NCI-H1105 treated with DMSO at 0.1 percent for 48 hours (cell line): Measurements from ENCODE around the gene OSBPL10.
"Not testable (repeated sequence)": the region's sequence is repeated elsewhere in the genome, so short reads cannot be mapped to it uniquely, and the experiment has no call there.

ENCODE experiments used
- DNase-seq: peaks from one replicate; lab custom pipeline; 2025; lab: John Stamatoyannopoulos, UW

The OSBPL10 gene

GRCh38 chr3:31890007-31890406 lies 91.1 kb downstream of the OSBPL10 start:
- no peak for DNase-seq

DNA sequence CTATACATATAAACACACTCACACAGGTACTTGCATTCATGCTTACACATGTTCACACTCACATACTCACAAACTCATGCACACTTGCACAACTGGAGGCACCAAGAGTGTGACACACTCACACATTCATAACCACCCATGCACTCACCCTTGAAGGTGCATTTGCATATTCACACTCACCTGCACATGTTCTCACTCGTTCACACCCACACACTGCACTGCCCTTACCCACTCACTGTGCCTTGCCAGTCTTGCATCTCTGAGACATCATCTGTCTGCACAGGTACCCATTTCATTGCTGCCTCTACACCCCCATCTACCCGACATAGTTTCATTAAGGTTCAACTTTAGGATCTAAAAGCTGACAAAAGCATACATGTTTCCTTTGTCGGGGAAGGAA lies 95.8 kb downstream of the OSBPL10 start:
- DNase-seq, result no peak

GRCh38 chr3:31884251-31884650 lies 96.8 kb downstream of the OSBPL10 start:
- DNase-seq, result no peak

- DNase-seq, result peak; percentile 40
Measured at GRCh38 chr3:31882895-31883294, 98.2 kb downstream of the OSBPL10 start.

DNA sequence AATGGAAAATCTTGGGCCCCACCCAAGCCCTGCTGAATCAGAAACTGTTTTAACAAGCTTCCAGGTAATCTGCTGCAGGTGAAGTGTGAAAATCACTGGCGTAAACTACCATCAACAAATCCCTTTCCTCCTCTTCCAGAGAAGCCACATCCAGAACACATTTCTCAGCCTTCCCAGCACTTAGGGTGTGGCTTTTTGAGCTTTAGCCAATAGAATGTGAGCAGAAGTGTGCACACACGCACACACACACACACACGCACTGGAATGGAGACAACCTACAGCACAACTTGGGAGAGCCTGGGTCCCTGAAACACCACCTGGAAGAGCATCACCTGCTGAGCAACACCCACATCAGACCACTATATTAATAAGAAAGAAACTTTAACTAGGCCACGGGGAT lies 98.6 kb downstream of the OSBPL10 start:
- no peak for DNase-seq

- DNase-seq, result no peak
Measured at GRCh38 chr3:31880482-31881078, 100.5 kb downstream of the OSBPL10 start.

GRCh38 chr3:31880020-31880419 lies 101.0 kb downstream of the OSBPL10 start:
- DNase-seq, result no peak

DNA sequence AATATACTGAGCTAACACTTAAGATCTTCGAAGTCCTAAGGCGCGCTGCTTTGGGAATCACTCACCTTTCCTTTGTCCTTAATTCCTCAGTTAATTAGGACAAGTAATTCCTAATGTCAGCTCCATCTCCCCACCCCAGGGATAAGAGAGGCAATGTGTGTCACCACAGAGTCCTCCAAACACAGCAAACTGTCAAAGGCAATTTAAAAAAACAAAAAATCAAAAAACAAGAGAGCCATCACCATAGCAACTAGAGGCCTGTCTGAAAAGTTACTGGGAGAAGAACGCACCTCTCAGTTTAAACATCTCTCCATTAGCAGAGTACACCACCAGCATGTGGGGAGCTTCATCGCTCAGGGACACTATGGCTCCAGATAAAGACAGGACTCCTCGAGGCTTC lies 101.7 kb downstream of the OSBPL10 start:
- DNase-seq, result no peak

DNA sequence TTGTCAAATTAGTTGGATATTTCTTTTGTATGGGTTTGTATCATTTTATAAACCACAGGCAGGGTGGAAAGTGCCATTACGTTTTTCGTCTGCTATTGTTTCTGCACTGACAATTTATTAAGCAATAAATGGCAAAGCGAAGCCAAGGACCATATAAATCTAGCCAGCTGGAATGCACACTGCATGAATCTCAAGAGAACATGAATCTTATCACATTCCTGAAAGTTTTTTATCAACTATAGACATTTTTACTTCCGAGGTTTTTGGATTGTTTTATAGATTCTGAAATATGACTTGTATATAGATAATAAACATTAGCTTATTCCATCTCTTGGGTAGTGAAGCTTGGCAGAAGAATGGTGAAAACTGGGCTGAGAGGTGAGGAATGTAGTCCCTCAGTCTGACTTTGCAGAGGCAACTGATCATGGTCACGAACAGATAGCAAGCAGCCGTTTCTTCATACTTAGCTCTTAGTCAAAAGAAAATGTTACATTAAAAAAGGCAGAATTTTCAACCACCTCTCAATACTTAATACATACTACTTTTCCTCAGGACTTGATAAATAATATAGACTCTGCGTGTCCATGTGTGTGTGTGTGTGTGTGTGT lies 102.7 kb downstream of the OSBPL10 start:
- DNase-seq, result no peak

DNA sequence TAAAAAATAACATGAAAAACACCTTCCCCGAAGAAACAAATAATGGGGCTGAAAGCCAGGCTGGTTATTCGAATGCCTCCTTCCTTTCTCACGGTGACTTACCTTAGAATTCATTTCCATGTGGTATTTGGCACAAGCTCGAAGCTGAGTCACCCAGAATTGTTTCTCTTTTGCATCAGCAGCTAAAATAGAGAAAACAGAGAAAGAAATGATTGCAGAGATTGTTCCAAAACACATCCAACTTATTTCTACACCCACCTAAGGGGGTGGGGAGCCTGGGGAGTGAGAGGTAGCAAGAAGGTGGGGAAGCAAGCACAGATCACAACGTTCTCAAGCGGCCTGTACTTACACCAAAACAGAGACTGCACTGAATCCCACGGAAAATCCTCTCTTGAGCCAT lies 104.7 kb downstream of the OSBPL10 start:
- no peak for DNase-seq

DNA sequence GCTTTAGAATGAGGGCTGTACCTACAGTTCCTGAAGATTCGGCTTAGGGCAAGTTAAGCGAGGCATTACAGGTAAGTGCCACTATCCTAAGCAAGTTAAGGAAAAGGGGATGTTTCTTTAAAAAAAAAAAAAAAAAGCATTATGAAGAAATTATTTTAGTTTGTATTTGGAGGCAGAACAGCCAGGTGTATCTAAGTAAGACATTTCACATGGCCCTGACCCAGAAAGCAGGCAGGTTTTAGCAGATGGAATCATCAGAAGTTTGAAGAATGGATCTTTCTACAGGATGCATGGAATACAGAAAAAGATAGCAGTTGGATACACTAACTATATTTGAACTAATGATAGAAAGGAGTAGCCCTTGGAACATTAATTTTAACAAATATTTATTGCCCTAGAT lies 105.6 kb downstream of the OSBPL10 start:
- DNase-seq, result no peak

DNA sequence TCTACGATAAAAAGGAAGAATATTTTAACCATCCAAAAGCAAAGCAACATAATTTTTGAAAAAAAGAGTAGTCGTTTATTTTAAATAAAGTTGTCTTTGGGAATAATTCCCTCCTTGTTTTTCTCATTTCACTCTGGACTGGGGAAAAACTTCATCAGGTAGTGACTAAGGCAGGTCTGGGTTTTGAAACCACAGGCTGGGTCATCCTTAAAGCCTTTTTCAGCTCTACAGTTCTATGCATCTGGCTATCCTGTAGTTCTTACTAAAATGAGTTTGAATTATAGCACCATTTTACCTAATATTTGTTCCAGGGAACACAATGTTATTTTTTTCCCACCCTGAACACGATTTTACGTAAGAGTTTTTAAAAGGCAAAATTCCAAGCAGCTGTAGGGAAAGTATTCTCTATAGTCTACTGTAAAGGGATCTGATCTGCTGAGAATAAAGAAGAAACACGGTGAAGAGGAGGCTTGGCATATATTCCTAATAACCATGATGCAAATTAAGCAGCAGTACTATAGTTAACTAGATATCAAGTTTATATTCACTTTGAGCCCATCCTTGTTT lies 107.7 kb downstream of the OSBPL10 start:
- DNase-seq, result no peak

- DNase-seq, result no peak
Measured at GRCh38 chr3:31871939-31872507, 109.0 kb downstream of the OSBPL10 start.

DNA sequence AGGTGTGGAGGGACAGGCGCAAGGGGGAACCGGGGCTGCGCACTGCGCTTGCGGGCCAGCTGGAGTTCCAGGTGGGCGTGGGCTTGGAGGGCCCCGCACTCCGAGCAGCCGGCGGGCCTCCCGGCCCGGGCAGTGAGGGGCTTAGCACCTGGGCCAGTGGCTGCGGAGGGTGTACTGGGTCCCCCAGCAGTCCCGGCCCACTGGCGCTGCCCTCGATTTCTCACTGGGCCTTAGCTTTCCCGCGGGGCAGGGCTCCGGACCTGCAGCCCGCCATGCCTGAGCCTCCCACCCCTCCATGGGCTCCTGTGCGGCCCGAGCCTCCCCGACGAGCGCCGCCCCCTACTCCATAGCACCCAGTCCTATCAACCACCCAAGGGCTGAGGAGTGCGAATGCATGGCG lies 111.0 kb downstream of the OSBPL10 start:
- not testable (repeated sequence) for DNase-seq

GRCh38 chr3:31868236-31868635 lies 112.8 kb downstream of the OSBPL10 start:
- DNase-seq, result no peak

DNA sequence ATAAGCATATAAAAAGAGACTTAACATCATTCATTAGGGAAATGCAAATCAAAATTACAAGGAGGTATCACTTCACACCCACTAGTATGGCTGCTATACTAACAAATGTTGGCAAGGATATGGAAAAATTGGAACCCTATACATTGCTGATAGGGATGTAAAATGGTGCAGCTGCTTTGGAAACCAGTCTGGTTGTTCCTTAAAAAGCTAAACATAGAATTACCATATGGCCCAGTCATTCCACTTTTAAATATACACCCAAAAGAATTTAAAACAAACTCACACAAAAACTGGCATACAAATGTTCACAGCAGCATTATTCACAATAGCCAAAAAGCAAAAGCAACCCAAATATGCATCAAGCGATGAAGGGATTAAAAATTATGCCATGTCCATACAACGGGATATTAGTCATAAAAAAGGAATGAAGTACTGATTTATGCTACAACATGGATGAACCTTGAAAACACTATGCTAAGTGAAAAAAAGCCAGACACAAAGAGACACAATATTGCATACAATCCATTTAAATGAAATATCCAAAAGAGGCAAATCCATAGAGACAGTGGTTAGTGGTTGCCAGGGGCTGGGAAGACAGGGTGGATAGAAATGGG lies 118.3 kb downstream of the OSBPL10 start:
- no peak for DNase-seq

DNA sequence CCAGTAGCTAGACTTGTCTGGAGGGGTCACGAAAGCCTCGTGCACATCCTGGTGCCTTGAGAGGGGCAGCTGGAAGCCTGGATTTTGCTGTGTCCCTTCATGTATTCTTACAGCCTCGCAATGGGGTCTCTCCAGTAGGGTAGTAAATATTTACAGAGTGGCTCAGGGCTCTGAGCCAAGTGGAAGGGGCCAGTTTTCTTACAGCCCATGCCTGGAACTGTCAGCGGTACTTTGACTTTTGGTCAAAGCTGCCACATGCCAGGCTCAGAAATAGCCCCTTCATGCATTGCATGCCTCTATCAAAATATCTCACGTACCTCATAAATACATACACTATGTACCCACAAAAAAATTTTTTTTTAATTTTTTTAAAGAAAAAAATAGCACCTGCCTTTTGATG lies 119.2 kb downstream of the OSBPL10 start:
- no peak for DNase-seq

GRCh38 chr3:31860642-31861041 lies 120.4 kb downstream of the OSBPL10 start:
- not testable (repeated sequence) for DNase-seq

GRCh38 chr3:31859245-31859644 lies 121.8 kb downstream of the OSBPL10 start:
- no peak for DNase-seq

GRCh38 chr3:31858439-31858838 lies 122.6 kb downstream of the OSBPL10 start:
- no peak for DNase-seq

- DNase-seq, result no peak
Measured at GRCh38 chr3:31853580-31853979, 127.5 kb downstream of the OSBPL10 start.

DNA sequence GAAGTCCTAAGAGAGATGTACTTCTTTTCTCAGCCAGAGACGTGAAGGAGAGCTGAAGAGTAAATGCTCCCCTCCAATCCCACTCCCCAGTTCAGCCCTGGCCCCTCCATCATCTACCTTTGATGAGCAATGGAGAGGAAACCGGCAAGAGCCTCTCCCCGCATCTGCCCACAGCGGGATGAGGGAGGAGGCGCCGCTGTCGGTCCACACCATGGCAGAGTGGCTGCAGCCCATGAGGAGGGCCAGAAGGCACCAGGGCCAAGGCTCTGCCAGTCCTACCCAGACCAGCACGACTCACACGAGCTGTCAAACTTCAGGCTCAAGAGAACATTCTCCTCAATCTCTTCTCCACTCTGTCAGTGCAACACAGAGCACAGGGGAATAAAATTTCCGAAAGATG lies 129.8 kb downstream of the OSBPL10 start:
- no peak for DNase-seq

GRCh38 chr3:31848911-31849310 lies 132.2 kb downstream of the OSBPL10 start:
- DNase-seq, result no peak
